IPS-NIHi7 (cell line): ENCODE results near the gene COL27A1.

Experiments used
- DNase-seq: peaks from one replicate; pipeline ENCODE4 v3.0.0; 2012; ENCODE audit warnings: mixed read lengths; ENCODE audit errors: extremely low spot score

COL27A1 gene

GRCh38 chr9:114206221-114206789, 51.0 kb downstream of the COL27A1 start:
- no peak for DNase-seq

- DNase-seq = peak; percentile 73
These were observed 51.9 kb downstream of the COL27A1 start for GRCh38 chr9:114207034-114207810.

GRCh38 chr9:114207845-114208244, 52.5 kb downstream of the COL27A1 start:
- DNase-seq = no peak

GRCh38 chr9:114209151-114209550, 53.8 kb downstream of the COL27A1 start:
- no peak for DNase-seq

GRCh38 chr9:114210136-114210535, 54.8 kb downstream of the COL27A1 start:
- DNase-seq = no peak

GRCh38 chr9:114210691-114211276, 55.4 kb downstream of the COL27A1 start:
- DNase-seq = no peak

GRCh38 chr9:114212826-114213225, 57.5 kb downstream of the COL27A1 start:
- DNase-seq = no peak

- no peak for DNase-seq
These were observed 58.2 kb downstream of the COL27A1 start for GRCh38 chr9:114213566-114213965.

GRCh38 chr9:114214181-114214580, 58.8 kb downstream of the COL27A1 start:
- DNase-seq = no peak

GRCh38 chr9:114214686-114215414, 59.5 kb downstream of the COL27A1 start:
- DNase-seq = no peak

- no peak for DNase-seq
These were observed 60.7 kb downstream of the COL27A1 start for GRCh38 chr9:114216081-114216480.

GRCh38 chr9:114216976-114217375, 61.6 kb downstream of the COL27A1 start:
- DNase-seq = no peak

- DNase-seq = no peak
These were observed 63.2 kb downstream of the COL27A1 start for GRCh38 chr9:114218264-114219120.

- no peak for DNase-seq
These were observed 64.8 kb downstream of the COL27A1 start for GRCh38 chr9:114220061-114220541.

- DNase-seq = no peak
These were observed 66.5 kb downstream of the COL27A1 start for GRCh38 chr9:114221706-114222465.

GRCh38 chr9:114223564-114224246, 68.4 kb downstream of the COL27A1 start:
- no peak for DNase-seq

- peak; percentile 47 for DNase-seq
These were observed 68.9 kb downstream of the COL27A1 start for GRCh38 chr9:114224247-114224610.

GRCh38 chr9:114225561-114226212, 70.3 kb downstream of the COL27A1 start:
- no peak for DNase-seq

GRCh38 chr9:114226246-114227055, 71.1 kb downstream of the COL27A1 start:
- DNase-seq = no peak
